A172 (cell line): ENCODE data around the gene SLC22A4. TPM values are rescaled to one million over a fixed set of nuclear protein-coding genes. Genes with fewer than 3 reads are reported as not detected.
A peak's percentile ranks its signal among the peaks of the same experiment; 100 is the strongest.

Experiments
- DNase-seq: peaks from one replicate; pipeline ENCODE4 v3.0.0-alpha.2; 2015; ENCODE audit warnings: low spot score
- total RNA-seq: library from RNA; depleted of rRNA; stranded (reverse); fragments of >200 nt; shearing (Covaris generic); gene quantifications from 2 replicates; pipeline ENCODE4 v1.2.3, GENCODE V29; 2014

SLC22A4 gene
- total RNA-seq, 1 experiment from 2014 or later, result 4.9 TPM

DNA sequence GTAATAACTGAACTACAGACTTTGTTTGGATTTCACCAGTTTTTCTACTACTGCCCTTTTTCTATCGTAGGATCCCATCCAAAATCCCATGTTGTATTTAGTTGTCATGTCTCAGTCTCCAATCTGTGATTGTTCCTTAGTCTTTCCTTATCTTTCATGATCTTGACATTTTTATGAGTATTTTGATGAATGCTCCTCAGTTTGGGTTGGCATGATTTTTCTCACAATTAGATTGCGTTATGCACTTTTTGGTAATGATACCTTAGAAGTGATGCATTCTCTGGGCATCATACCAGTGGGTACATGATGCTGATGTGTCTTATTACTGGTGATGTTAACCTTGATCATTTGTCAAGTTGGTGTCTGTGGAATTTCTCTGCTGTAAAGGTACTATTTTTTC, 5.7 kb downstream of the SLC22A4 start:
- DNase-seq, result no peak

DNA sequence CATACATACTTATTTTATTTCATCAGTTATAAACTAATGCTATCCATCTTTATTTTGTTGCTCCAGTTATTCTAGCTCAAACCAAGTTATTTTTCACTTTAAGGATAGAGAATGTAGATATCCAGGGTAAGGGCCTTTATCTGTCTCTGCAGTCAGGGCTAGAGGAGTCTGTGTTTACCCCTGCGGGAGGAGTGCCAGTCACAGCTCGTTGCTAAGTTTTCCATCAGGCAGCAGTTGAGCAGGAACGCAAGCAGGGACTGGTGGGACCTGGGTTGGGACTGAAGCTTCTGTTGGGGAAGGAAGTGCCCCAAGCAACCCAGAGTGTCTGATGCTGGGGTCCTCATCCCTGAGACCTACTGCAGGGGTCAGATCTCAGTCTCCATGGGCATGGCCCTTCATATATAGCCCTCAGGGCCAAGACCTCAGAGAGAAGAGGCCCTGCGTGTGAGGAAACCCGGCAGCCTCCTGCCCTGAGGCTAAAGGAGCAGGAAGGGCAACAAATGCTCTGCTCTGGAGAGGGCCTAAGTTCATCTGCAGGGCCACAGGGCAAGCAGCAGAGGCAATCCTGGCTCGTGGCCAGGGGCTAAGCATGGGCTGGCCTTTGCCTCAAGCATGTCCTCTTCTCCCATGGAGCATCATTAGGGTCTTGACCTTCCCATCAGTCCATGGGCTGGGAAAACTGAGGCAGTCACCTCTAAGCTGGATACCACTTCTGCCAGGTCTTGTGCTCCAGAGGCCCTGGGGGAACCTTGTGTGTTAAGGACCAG, 6.6 kb downstream of the SLC22A4 start:
- DNase-seq, result no peak

- no peak for DNase-seq
Measured at GRCh38 chr5:132301344-132302271, 7.4 kb downstream of the SLC22A4 start.

GRCh38 chr5:132302413-132302812, 8.2 kb downstream of the SLC22A4 start:
- no peak for DNase-seq

DNA sequence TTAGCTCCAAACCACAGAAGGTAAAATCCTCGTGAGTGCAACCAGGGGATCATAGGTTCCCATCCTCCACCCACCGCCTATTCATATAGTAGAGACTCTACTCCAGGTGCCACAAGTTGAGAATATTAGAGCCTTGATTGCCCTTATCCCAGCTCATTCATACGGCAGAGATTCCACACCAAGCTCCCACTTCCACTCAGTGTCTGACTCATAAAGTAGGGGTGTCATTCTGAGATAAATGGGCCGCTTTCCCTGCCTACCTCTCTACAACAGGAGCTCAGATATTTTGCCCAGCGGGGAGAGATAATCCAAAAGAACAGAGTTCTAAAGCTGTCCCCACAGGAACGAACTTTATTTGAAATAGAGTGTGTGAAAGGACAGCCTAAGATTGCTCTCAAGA, 9.4 kb downstream of the SLC22A4 start:
- DNase-seq, result no peak

DNA sequence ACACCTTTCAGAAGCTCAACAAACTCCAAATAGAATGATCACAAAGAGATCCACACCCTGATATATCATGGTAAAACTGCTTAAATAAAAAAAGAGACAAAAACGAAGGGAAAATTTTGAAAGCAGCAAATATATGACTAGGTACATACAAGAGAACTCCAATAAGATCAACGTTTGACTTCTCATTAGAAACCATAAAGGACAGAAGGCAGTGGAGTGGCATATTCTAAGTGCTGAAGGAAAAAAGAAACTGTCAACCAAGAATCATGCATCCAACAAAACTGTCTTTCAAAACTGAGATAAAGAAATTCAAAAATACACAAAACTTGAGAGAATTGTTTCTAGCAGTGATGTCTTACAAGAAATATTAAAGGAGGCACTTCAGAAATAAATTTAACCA, 11.2 kb downstream of the SLC22A4 start:
- DNase-seq, result no peak

- no peak for DNase-seq
Measured at GRCh38 chr5:132308701-132309100, 14.5 kb downstream of the SLC22A4 start.

DNA sequence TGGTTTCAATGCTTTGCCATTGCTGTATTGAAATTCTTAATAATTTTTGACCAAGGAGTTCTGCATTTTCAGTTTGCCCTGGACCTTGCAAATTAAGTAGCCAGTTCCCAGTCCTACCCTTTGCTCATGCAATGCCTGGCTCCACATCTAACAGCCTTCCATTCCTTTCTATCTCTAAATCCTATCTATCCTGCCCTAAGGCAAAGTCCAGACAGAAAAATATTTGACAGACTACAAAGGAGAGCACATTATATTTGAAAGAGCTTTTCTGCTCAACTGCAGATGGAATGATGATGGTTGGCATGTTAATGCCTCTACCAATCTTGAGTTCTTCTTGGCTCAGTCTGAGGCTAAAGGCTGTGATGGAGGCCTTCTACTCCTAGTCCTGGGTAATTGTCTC, 15.5 kb downstream of the SLC22A4 start:
- no peak for DNase-seq

GRCh38 chr5:132310141-132310834, 16.1 kb downstream of the SLC22A4 start:
- DNase-seq, result no peak

DNA sequence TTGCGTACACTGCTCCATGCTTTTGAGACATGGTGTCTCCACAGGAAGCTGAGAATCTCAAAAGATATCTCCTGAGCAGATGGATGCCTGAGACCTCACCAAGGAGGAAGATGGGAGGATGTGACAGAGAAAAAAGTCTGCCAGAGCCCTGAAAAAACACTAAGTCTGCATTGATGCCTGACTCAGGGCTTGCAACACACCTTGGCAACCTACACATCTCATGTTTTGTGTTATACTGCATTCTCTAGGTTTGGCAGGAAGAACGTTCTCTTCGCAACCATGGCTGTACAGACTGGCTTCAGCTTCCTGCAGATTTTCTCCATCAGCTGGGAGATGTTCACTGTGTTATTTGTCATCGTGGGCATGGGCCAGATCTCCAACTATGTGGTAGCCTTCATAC, 19.2 kb downstream of the SLC22A4 start:
- no peak for DNase-seq

- DNase-seq, result no peak
Measured at GRCh38 chr5:132313961-132314432, 19.8 kb downstream of the SLC22A4 start.

- no peak for DNase-seq
Measured at GRCh38 chr5:132315529-132316067, 21.4 kb downstream of the SLC22A4 start.

GRCh38 chr5:132319975-132320374, 25.8 kb downstream of the SLC22A4 start:
- no peak for DNase-seq

DNA sequence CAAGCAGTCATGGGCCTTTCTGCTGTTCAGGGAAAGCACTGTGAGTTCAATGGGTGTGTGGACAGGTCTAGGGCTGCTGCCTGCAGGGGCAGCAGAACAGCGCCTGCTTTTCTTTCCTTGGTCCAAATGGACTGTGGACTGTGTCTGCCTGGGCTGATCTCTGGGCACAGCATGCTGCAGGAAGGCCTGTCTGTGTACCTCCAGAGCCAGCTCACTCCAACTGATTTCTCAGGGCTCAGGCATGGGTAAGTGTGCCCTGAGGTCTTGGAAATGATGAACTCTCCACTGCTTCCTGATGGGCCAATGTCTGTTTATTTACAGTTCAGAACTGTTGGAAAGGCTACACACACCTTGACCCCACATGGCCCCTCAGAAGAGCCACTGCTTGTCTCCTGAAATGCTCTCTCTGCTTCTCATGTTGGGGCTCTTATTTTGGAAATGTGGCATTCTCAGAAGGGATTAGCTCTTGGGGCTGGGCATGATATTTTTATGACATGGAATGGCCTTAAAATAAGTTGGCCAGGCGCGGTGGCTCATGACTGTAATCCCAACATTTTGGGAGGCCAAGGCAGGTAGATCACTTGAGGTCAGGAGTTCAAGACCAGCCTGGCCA, 27.0 kb downstream of the SLC22A4 start:
- no peak for DNase-seq

GRCh38 chr5:132322266-132322665, 28.1 kb downstream of the SLC22A4 start:
- no peak for DNase-seq

- no peak for DNase-seq
Measured at GRCh38 chr5:132323202-132323601, 29.0 kb downstream of the SLC22A4 start.

DNA sequence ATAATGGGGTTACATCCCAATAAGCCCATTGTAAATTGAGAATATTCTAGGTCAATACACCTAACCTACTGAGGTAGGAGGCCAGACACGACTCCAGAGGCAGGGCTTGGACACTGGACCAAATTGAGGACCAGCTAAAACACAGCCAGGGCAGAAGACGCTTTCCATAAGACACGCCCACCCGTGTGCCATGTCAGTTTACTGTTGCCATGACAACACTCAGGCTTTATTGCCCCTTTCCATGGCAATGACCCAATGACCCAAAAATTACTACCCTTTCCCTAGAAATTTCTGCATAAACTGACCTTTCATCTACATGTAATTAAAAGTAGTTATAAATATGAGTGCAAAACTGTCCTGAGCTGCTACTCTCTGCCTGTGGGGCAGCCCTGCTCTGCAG, 31.5 kb downstream of the SLC22A4 start:
- DNase-seq, result no peak

DNA sequence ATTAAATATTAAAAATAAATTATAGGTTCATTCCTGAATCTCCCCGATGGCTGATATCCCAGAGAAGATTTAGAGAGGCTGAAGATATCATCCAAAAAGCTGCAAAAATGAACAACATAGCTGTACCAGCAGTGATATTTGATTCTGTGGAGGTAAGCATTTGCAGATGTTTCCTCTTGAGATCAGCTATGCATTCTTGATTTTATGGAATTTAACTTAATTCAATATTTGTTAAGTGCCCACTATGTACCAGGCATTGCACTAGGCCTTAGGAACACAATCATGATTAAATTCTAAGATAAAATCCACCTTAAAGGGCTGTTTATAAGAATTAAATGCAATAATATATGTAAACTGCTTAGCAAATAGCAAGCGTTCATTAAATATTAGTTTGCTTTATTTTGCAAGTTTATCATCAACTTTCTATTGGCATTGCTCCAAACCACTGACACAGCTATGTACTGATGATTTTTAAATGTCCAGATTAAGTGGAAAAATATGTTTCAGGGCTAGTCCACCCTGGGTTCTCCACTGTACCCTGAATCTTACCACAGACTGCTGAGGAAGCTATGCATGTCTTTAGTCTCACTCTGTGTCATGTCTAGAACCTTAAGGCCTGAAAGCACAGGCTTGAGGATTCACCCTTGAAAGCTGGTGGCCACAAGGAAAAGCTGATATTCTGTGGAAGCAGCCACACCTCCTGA, 33.2 kb downstream of the SLC22A4 start:
- no peak for DNase-seq

DNA sequence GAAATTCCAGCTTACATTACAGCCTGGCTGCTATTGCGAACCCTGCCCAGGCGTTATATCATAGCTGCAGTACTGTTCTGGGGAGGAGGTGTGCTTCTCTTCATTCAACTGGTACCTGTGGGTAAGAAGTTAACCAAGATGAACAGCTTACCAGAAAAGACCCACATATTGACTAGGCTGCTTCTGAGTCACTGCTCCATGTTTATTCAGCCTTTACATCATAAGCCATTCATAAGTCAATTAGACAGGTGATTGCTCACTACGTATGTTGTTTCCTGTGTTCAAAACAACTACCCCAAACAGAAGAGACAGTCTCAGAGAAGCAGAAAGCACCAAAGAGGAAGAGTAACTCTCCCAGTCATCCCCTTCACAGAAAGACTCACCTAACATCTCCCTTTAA, 40.6 kb downstream of the SLC22A4 start:
- DNase-seq, result peak; percentile 22

DNA sequence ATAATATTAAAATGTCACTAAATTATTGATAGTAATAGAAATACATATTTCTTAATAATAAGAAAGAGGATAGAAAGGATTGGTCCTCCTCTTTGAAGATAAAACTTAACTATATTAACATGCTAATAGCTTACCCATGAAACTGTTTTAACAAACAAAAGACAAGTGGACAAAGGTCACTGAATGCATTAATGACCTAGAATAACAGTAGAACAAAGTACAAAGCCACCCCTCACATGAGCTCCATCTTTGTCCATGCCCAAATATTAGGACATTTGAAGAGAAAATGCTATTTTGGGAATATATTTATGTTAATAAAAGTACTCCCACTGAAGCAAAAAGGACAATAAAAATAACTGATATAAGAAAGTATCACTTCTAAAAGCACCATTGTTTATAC, 41.2 kb downstream of the SLC22A4 start:
- DNase-seq, result no peak

- no peak for DNase-seq
Measured at GRCh38 chr5:132339502-132339901, 45.3 kb downstream of the SLC22A4 start.
